Measurements from ENCODE around the gene ARPC5L.
"Not testable (repeated sequence)": the region's sequence is repeated elsewhere in the genome, so short reads cannot be mapped to it uniquely, and the experiment has no call there.

The ARPC5L gene

GRCh38 chr9:124861342-124862229 is at the start of gene ARPC5L, which contains the start of gene RPL35:
ARPC5L (plus strand) TSS chr9:124862130; CDS start chr9:124869291, 7,161 bp downstream.
RPL35 (minus strand) TSS chr9:124861957; CDS start chr9:124861912, 45 bp downstream.
- in situ Hi-C loops (cut with HindIII; ENCODE audit: low sequenced_read_pairs) = no loop called here

GRCh38 chr9:124812441-124812876 is 49.5 kb upstream of the ARPC5L start:
- in situ Hi-C loops (cut with HindIII; ENCODE audit: low sequenced_read_pairs) = no loop called here

- in situ Hi-C loops (cut with HindIII; ENCODE audit: low sequenced_read_pairs) = no loop called here
These were observed 48.9 kb upstream of the ARPC5L start for GRCh38 chr9:124813041-124813440.

- in situ Hi-C loops (cut with HindIII; ENCODE audit: low sequenced_read_pairs) = no loop called here
These were observed 48.3 kb upstream of the ARPC5L start for GRCh38 chr9:124813501-124814163.

GRCh38 chr9:124814164-124814535 is 47.8 kb upstream of the ARPC5L start:
- in situ Hi-C loops (cut with HindIII; ENCODE audit: low sequenced_read_pairs) = no loop called here

- in situ Hi-C loops (cut with HindIII; ENCODE audit: low sequenced_read_pairs) = no loop called here
These were observed 46.3 kb upstream of the ARPC5L start for GRCh38 chr9:124815601-124816000.

GRCh38 chr9:124818431-124819281 is 43.3 kb upstream of the ARPC5L start:
- in situ Hi-C loops (cut with HindIII; ENCODE audit: low sequenced_read_pairs) = no loop called here

- in situ Hi-C loops (cut with HindIII; ENCODE audit: low sequenced_read_pairs) = no loop called here
These were observed 41.0 kb upstream of the ARPC5L start for GRCh38 chr9:124820698-124821623.

GRCh38 chr9:124828489-124829333 is 33.2 kb upstream of the ARPC5L start:
- in situ Hi-C loops (cut with HindIII; ENCODE audit: low sequenced_read_pairs) = no loop called here

- in situ Hi-C loops (cut with HindIII; ENCODE audit: low sequenced_read_pairs) = no loop called here
These were observed 32.6 kb upstream of the ARPC5L start for GRCh38 chr9:124829334-124829669.

- in situ Hi-C loops (cut with HindIII; ENCODE audit: low sequenced_read_pairs) = no loop called here
These were observed 31.3 kb upstream of the ARPC5L start for GRCh38 chr9:124830593-124830992.

GRCh38 chr9:124831642-124832364 is 30.1 kb upstream of the ARPC5L start:
- in situ Hi-C loops (cut with HindIII; ENCODE audit: low sequenced_read_pairs) = no loop called here

GRCh38 chr9:124834591-124834990 is 27.3 kb upstream of the ARPC5L start:
- in situ Hi-C loops (cut with HindIII; ENCODE audit: low sequenced_read_pairs) = no loop called here

- in situ Hi-C loops (cut with HindIII; ENCODE audit: low sequenced_read_pairs) = no loop called here
These were observed 26.8 kb upstream of the ARPC5L start for GRCh38 chr9:124835026-124835557.

GRCh38 chr9:124838132-124838531 is 23.8 kb upstream of the ARPC5L start:
- in situ Hi-C loops (cut with HindIII; ENCODE audit: low sequenced_read_pairs) = not testable (repeated sequence)

GRCh38 chr9:124838567-124839275 is 23.2 kb upstream of the ARPC5L start:
- in situ Hi-C loops (cut with HindIII; ENCODE audit: low sequenced_read_pairs) = not testable (repeated sequence)

- in situ Hi-C loops (cut with HindIII; ENCODE audit: low sequenced_read_pairs) = no loop called here
These were observed 22.2 kb upstream of the ARPC5L start for GRCh38 chr9:124839612-124840299.
